Astrocyte (in vitro differentiated cells and primary cell): ENCODE data around the gene NFIL3.

Experiments
- EZH2 ChIP-seq: IDR thresholded peaks from 2 replicates; pipeline ENCODE4 v1.6.1; 2012; ENCODE audit warnings: mild to moderate bottlenecking, low read length, inconsistent platforms; ENCODE audit not compliant: insufficient read depth
- TF ChIP-seq, protein P1 (sequence below): IDR thresholded peaks from 2 replicates; pipeline ENCODE4 v1.5.1; 2011; ENCODE audit warnings: low read depth, mild to moderate bottlenecking, inconsistent platforms, low read length, moderate library complexity; ENCODE audit not compliant: insufficient read depth

DNA sequence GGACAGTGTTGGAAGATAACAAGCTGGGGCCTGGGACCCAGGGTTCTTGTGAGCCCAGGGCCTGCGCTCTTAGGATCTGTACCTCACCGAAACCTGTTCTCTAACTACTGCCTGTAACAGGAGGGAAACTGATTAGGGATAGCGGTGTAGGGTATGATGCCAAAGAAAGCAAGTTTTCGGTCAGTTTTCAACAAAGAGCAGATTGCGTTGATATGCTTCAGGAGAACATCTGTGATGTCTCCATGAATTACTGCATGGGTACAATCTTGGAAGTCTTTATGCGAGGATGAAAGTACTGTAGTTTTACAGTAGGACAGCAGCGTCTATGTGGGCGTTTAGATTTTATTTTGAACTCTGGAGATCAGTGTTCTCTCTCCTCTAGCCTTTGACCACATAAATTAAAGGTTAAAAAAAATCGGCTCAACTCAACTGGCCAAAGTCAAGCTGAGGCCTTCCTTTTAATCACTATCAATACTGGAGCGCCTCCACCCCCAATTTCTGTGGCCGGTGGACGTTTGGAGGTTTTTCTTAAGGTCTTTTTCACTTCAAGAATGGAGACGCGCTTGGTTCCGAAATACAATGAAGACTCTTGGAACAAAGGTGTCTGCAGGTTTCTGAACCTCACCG lies 3.0 kb downstream of the NFIL3 start:
- TF ChIP-seq, protein P1, sequence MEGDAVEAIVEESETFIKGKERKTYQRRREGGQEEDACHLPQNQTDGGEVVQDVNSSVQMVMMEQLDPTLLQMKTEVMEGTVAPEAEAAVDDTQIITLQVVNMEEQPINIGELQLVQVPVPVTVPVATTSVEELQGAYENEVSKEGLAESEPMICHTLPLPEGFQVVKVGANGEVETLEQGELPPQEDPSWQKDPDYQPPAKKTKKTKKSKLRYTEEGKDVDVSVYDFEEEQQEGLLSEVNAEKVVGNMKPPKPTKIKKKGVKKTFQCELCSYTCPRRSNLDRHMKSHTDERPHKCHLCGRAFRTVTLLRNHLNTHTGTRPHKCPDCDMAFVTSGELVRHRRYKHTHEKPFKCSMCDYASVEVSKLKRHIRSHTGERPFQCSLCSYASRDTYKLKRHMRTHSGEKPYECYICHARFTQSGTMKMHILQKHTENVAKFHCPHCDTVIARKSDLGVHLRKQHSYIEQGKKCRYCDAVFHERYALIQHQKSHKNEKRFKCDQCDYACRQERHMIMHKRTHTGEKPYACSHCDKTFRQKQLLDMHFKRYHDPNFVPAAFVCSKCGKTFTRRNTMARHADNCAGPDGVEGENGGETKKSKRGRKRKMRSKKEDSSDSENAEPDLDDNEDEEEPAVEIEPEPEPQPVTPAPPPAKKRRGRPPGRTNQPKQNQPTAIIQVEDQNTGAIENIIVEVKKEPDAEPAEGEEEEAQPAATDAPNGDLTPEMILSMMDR: no peak
- TF ChIP-seq EZH2: no peak
